GM21529 (cell line): ENCODE results near the gene KCNG2.

ENCODE experiments used
- ATAC-seq: cut with Tn5 transposase; IDR thresholded peaks from one replicate; pipeline ENCODE4 v1.9.1; 2021; ENCODE audit not compliant: unreplicated experiment

Gene KCNG2

GRCh38 chr18:79903787-79904356 is 106.1 kb downstream of the KCNG2 start:
- no peak for ATAC-seq

DNA sequence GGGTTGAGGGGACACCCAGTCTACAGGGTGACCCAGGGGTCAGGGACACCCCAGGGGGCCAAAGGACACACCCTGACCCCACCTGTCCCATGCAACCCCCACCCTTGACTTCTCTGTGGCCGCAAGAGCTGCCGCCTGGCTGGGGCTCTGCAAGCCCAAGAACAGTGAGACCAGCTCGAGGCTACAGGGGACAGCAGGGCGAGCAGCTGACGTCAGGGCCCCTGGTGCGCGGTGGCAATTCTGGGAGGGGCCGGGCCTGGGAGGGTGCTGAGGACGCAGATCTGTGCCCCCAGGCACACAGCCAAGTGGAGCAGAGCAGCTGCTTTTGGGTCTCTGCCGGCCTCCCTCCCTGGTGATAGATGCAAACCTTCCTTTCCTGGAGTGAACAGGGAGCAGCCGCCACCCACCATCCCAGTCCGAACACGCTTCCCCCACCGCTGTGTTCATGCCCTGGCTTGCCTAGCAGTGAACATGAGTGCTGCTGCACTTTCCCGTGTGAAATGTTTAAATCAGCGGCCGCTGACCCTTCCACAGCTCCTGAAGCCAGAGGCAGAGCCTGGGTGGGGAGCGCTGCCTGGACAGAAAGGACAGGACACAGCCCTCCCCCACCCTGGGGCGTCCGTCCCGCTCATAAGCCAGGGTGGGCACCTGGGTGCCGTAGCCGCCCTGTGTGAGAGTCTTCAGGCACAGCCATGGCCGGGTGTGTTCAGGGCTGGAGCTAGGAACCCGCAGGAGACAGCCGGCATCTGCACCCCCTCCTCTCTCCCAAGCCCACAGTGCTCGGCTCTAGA is 106.8 kb downstream of the KCNG2 start:
- no peak for ATAC-seq

DNA sequence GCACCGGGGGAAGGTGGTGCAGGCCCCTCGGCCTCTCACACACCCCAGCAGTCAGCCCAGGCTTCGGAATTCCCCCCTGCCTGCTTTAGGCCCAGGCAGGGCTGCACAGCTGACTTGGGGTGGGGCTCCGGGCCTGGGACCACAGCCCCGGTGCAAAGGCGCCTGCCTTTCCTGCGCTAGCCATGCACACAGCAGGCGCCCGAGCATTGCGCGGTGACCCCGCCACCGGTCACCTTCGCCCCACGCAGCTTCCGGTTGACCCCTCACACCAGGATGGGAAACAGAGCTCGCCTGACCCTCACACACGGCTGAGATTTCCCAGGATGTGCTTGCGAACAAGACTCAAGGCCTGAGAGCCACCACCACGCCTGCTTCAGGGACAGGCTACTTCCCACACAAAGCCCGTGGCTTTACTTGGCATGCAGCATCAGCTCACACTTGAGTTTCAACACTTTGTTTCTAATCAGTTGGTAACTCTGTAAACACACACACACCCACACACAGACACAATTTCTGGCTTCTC is 107.7 kb downstream of the KCNG2 start:
- ATAC-seq, result no peak

DNA sequence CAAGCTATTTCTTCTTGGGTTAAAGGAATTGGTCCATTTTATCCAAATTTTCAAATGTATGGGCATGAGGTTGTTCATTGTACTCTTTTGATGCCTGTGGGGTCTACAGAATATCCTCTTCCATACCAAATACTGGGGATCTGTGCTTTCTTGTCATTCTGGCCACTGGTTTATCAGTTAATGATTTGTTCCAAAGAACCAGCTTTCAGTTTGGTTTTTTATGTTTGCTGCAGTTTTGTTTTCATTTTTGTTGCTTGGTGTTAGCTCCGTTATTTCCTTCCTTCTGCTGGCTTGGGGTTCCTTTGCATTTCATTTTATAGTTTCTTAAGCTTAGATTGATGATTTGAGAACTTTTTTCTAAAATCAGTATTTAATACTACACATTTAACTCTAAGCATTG is 108.3 kb downstream of the KCNG2 start:
- ATAC-seq, result no peak

- ATAC-seq, result no peak
Measured at GRCh38 chr18:79906706-79907105, 109.0 kb downstream of the KCNG2 start.

- no peak for ATAC-seq
Measured at GRCh38 chr18:79910563-79911343, 113.0 kb downstream of the KCNG2 start.

GRCh38 chr18:79911344-79912270 is 113.9 kb downstream of the KCNG2 start:
- no peak for ATAC-seq

DNA sequence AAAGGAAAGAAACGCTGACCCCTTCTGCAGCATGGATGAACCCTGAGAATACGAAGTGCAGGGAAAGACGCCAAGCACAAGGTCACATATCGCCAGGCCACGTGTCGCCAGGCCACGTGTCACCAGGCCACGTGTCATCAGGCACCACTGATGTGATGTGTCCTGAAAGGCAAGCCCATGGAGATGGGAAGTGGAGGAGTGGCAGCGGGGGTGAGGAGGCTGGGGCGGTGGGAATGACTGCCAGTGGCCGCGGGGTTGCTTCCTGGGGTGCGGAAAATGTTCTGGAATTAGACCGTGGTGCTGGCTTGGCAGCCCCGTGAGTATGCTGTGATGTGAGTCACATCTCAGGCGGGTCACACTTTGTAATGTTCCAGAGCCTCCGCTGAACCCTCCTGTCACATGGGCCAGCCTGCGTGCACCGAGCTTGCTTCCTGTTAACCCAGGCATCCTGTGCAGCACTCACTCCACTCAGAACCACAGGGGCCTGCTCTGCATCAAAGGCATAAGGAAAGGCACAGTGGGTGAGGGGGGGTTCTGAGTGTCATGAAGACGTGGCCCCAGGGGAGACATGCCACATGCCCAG is 114.8 kb downstream of the KCNG2 start:
- no peak for ATAC-seq

GRCh38 chr18:79912994-79913831 is 115.5 kb downstream of the KCNG2 start:
- ATAC-seq, result no peak

DNA sequence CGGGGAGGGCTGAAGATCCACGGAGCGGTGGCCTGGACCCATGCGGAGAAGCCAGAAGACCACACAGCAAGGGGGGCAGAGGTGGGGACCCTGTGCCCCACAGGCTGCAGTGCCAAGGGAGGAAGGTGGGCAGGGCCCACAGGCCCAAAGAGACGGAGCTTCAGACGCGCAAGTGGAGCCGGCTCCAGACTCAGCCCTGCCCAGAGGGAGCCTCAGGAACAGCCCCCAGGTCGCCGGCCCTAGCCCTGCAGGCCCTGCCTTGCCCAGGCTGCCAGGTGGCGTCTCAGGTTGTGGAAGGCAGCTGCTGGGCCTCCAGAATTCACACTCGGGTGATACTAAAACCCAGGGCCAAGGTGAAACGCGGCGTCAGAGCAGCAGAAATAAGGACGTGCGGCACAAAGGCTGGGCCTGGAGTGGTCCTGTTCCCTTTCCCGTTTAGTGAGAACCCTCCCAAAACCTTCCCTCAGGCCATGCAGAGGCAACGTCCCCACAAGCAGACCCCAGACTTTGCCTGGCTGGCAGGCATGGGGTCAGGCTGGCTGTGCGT is 116.9 kb downstream of the KCNG2 start:
- ATAC-seq, result no peak

DNA sequence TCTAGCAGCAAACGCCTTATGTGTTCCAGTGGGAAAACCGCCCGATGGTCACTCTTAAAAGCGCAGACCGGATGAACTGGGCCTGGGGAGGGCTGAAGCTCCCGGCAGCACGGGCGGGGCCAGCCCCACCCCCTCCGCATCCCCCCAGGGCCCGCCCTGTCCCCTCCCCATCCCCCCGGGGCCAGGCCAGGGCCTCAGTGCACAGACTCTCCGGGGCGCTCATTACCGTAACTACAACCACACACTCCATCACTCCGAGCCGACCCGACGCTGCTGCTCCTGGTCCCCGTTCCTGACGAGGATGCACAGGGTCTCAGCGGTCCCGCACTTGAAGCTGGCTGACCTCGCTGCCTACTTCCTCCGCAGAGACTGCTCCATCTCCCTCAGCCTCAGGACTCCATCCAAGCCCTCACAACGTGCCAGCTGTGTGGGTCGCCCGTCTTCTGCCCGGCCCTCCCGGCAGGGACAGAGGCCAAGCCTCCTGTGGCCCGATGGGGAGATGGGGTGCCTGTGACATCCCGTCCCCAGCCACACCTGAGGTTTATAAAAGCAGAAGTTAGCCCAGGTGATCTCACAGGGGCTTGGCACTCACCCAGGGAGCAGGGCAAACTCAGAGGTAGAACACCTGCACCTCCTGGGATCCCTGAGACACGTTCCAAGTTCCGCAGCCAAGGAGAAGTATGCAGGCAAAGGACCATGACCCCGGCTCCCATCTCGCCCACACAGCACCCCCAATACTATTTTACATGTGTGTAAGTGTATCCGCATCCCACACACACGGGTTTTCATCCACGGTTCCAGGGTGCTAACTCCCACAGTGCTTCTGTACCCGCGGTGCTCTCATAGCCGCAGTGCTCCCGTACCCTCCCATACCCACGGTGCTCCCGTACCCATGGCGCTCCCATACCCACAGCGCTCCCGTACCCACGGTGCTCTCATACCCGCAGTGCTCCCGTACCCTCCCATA is 117.7 kb downstream of the KCNG2 start:
- no peak for ATAC-seq

GRCh38 chr18:79916128-79916494 is 118.4 kb downstream of the KCNG2 start:
- no peak for ATAC-seq

DNA sequence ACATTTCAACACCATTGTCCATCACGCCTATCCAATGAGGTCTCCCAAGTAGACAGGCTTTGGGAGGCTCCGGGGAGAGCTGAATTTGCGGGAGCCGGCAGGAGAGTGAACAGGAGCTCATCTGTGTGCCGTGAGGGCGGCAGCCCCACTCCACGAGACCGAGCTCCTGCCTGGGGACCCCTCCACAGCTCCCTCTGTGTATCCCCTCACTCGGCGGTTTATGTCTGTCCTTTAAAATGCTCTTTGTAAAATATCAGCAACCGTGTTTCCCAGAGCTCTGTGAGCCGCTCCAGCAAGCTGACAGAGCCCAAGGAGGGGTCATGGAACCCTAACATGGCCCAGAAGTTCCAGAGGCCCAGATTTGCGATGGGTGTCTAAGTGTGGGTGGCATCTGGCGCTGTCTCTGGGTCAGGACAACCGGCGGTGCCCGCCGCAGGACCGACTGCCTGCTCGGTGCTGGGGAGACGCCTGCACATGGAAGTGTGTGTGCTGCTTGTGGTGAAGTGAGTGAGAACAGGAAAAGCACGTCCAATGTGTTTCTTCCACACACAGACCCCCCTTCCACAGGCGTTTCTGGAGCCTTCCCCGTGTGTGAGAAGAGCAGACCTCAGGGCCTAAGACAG is 118.9 kb downstream of the KCNG2 start:
- no peak for ATAC-seq

DNA sequence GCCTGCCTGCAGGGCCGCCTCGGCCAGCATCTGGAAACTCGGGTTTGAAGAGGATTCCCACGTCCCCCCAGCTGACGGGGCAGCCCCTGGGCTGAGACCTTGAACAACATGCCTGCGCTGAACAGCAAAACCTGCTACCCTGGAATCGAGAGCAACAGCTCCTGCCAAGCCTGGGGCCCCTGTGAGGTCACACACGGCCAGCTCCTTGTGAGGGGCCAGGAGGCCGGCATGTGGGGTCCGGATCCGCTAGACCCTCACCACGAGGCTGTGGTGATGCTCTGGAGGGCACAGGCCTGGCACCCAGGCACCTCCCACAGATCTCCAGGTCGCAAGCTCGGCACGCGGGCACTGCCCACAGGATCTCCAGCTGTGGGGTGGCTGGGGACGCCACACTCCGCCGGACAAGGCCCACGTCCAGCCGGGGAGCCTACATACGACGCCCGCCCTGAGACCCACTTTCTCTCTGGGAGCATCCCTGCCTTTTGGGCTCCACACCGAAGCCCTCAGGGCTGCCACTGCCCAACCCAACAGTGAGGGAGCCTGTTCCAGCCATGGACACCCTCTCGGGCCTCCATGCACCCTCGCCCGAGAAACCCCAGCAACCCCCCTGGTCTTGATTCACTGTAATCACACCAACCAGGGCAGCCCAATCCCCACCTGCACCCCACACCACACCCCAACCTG is 119.6 kb downstream of the KCNG2 start:
- ATAC-seq, result no peak

DNA sequence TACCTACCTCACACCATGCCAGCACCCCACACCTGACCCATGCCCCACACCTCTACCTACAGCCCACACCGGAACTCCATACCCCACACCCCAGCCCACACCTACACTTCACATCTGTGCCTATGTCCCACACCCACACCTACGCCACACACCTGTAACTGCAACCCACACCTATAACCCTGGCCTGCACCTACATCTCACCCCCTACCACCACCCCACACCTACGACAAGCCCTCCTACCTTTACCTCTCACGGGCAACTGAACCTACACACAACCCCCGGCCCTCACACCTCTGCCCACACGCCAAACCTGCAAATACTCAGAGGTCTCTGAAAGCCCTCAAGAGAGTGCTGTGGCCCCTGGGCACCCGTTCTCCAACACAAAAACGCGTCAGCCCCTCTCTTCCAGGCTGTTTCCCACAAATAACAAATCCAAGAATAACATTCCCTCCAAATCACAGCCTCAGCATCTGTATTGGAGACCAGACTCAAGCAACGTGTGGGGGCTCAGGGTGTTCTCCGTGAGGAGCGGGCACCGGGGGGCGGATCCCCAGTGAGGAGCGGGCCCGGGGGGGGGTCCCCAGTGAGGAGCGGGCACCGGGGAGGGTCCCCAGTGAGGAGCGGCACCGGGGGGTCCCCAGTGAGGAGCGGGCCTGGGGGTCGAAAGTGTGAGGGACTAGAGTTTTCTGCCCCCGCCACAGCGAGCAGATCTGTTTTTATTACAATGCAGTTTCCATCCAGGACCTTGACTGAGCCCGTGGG is 120.3 kb downstream of the KCNG2 start:
- no peak for ATAC-seq

DNA sequence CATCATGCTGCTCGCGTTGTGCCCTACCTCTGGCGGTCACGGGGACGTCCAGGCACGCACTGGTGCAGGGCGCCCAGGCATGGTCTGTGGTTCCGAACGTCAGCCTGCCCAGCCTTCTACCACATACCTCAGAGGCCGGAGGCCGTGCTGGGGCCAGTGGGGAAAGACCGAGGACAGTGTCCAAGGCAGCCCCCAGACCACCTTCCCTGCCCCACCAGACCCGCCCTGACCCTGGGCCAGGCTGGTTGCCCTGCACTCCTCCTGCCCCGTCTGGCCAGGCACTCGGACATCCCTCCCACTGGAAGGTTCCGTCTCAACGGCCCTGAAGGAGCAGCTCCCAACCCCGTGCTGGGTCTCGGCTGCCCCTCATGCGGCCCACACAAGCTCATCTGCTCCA is 120.9 kb downstream of the KCNG2 start:
- no peak for ATAC-seq
